GM21576 (cell line): ENCODE measurements around the gene CACNA2D1.
A peak's percentile ranks its signal among the peaks of the same experiment; 100 is the strongest.

Experiments
- ATAC-seq: cut with Tn5 transposase; IDR thresholded peaks from one replicate; pipeline ENCODE4 v1.9.1; 2021; ENCODE audit warnings: mild to moderate bottlenecking, moderate library complexity; ENCODE audit not compliant: unreplicated experiment

Gene CACNA2D1

DNA sequence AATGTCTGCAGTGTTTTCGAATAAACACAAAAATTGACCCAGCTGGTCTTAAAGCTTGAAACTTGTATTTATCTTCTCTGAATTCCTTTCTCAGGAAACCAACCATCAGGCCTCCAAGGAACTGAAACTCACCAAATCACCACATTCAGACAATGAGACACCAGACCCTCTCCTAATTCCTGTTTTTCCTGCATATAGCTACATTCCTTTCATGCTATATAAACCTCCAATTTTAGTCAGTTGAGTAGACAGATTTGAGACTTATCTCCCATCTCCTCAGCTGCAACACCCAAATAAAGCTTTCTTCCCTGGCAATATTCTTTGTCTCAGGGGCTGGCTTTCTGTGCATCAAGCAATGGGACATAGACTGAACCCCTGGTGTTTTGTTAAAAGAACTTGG lies 317.0 kb downstream of the CACNA2D1 start:
- ATAC-seq, result no peak

DNA sequence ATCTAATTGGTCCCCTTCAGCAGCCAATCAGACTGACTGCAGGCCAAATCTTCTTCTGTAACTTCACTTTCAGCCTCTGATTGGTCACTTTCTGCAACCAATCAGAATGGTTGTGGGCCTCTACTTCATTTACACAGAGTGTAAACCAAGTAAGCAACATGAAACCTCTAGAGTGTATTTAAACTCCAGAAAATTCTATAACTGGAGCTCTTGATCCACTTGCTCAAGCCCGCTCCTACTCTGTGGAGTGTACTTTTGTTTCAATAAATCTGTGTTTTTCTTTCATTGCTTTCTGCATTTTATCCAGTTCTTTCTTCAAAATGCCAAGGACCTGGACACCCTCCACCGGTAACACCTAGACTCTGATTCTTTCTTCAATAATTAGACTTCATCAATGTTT lies 319.1 kb downstream of the CACNA2D1 start:
- ATAC-seq, result no peak

DNA sequence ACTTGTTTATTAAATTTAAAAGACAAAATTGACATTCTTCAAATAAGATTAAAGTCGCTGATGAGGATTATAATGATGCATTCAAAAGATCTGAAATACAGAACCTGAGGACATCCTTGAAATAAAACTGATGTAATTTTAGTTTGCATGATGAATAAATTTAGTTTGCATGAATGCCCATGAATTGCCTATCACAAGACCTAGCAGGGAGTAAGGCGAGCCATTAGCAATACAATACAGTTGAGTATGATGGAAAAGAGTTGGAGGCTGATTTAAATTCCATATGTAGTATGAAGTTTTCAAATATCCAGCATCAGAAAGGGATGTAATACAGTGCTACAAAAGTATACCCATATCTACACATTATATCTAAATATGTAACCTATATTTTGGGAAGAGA lies 321.3 kb downstream of the CACNA2D1 start:
- no peak for ATAC-seq

GRCh38 chr7:82114237-82114636 lies 329.3 kb downstream of the CACNA2D1 start:
- ATAC-seq, result no peak

GRCh38 chr7:82110146-82110840 lies 333.3 kb downstream of the CACNA2D1 start:
- no peak for ATAC-seq

DNA sequence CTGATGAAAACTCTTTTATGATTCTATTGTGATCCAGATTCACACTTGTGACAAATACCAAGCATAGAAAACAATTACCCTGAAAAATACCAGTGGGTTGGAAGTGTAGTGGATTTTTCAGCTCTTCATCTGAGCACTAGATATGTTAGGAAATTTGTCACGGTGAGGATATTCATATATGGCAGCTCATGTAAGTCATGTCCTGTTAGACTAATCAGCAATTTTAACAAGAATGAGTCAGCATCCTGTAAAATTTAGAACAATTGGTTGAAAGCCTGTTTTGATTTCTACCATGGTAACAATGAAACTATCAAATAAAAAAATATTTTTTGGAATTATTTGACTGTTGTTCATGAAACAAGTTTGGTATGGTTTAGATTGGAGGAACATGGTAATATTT lies 334.3 kb downstream of the CACNA2D1 start:
- ATAC-seq, result no peak

DNA sequence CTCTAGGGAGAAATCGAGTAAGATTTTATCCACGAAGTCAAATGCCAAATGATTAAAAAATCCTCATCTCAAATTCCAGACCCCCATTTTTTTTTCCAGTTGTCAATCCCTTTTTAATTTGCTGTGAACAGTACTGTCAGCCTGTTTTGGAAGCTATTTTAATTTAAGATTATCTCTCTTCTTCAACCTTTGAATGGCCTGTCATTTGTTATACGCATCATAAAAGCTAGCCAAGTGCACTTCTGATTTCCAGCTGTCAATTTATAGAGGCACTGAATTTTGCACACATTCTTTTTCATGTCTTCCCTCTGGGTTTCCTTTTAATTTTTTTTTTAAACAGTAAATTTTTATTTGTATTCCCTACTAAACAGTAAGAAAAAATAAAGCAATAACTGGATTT lies 337.4 kb downstream of the CACNA2D1 start:
- no peak for ATAC-seq

- ATAC-seq, result no peak
These were observed 338.1 kb downstream of the CACNA2D1 start for GRCh38 chr7:82105463-82105862.

- ATAC-seq, result no peak
These were observed 345.2 kb downstream of the CACNA2D1 start for GRCh38 chr7:82098414-82098813.

DNA sequence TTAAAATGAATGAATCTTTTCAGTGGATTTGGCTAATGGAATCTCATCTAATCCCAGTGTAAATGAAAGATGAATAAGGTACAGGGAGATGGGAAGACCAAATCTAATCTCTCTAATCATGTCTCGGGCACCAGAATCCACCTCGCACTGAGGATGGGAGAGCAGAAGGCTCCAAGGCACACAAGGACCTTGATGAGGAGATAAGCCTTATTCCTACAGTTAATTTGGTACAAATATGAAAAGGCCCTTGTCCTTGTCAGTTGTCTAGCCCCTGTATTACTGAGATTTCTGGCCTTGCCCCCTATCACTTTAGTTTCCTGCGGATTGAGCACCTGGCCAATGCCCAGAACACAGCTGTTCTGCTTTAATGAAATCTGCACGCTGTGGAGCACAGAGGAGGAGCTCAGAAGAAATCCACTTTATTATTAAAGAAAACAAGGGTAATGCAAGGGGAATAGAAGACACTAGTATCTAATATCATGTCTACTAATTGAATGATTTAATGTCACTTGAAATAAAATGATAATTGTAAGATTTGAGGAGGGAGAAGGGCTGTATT lies 352.4 kb downstream of the CACNA2D1 start:
- no peak for ATAC-seq

- no peak for ATAC-seq
These were observed 356.5 kb downstream of the CACNA2D1 start for GRCh38 chr7:82087099-82087498.

- no peak for ATAC-seq
These were observed 358.5 kb downstream of the CACNA2D1 start for GRCh38 chr7:82085116-82085515.

DNA sequence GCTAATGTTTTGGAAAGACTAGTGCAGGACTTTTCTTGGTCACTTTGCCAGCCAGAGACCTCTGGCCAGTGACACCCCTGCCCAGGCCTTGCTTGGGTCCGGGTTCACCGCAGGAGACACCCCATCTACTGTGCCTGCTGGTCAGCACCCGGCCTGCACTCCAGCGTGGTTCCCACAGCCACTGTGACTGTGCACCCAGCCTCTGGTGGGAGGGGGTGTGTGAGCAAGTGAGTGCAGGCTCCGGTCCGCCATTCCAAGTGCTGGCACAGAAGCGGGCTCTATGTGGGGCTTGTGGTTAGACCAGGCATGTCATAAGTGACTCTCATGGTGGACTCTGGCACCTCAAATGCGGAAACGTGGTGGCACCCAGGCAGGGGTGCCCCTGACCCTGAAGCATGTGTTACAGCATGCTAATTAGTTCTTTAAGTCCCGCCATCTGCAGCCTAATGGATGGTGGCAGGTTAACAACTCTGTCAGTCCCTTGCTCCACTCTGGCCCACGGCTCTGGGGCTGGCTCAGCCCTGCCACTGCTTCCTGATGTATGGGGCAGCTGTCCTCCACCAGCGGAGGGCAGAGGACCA lies 361.8 kb downstream of the CACNA2D1 start:
- no peak for ATAC-seq

DNA sequence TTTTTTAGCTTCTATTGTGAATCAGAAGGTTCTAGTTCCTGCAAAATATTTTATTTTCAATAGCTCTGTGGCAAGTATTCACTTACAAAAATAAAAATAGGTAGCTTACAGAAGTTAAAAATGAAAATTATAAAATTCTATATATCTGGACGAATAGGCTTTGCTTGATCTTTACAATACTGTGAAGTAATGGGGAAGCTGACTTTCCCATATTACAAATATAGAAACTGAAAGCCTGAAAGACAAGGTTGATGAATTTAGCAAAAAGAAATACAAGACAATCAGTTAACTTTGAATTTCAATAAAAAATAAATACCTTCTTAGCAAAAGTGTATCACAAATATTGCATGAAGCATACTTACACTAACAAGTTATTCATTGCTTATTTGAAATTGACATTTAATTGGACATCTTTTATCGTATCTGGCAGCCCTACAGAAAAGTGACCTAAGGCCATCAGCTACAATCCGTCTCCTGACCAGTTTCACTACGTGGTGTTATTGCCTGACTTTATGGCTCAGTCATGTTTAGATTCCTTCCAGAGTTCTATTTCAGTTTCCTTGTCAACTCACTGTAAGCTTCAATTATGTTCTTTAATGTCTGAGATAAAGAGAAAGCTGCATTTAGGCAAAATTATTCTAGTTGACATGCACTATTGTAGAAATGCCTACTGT lies 363.2 kb downstream of the CACNA2D1 start:
- ATAC-seq, result peak; percentile 44

- no peak for ATAC-seq
These were observed 364.1 kb downstream of the CACNA2D1 start for GRCh38 chr7:82079527-82079926.

- no peak for ATAC-seq
These were observed 364.8 kb downstream of the CACNA2D1 start for GRCh38 chr7:82078807-82079206.

DNA sequence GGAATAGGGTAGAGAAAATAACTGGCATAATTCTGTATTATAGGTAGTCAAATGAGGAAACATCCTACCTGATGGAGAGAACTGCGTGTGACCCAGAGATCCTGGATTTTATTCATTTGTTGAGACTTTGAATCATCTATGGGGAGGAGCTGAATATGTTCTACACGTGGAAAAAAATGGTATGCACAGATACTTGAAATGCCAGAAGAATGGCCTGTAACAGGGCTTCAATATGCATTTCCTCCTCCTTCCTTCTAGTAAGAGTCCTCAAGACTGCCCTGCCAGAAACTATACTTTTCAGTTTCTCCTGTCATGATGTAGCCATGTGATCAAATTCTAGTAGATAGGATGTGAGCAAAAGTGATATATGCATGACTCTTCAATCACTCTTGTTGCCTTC lies 372.1 kb downstream of the CACNA2D1 start:
- ATAC-seq, result no peak

DNA sequence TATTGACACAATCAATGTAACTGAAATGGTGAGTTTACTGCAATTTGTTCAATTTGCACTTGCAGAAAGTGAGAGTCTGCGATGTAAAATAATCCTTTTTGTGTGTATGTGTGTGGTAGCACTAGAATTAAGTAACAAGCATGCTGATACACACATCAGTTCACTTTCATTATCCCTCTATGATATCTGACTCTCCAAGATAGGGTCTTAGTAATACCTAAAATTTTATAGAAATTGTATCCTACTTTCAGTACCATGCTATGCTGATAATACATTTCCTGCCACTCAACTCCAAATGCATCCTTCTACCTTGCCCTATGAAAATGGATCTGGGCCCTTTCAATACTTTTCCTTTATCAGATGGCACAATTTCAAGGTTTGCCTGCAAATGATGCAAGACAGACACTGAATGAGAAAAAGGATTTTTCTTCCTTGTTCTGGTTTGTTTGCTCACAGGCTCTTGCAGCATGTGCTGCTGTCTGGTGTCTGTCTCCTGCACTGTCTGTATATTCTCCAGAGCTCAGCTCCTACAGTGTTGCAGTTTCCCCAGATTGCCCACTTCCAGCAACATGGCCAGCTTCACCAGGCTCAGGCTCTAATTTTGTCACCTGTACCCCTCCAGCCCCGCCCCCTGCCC lies 375.8 kb downstream of the CACNA2D1 start:
- ATAC-seq, result no peak

DNA sequence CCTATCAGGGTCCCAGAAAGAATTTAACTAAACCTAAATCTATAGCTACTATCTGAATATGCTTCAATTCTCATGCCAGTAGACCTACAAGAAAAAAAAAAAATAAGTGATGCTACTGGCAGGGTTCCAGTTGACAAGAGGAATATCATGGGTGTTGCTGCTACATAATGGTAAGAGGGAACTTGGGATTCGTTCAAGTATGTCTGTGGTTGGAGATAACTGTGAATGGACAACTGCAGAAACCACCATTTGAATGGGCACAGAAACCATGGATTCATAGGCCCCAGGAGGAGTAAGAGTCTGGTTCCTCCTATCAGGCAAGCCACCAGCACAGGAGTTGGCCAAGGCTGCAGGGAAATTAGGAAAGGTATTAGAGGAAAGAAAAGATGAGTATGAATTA lies 386.1 kb downstream of the CACNA2D1 start:
- no peak for ATAC-seq

- ATAC-seq, result no peak
These were observed 387.3 kb downstream of the CACNA2D1 start for GRCh38 chr7:82056282-82056681.

- no peak for ATAC-seq
These were observed 389.0 kb downstream of the CACNA2D1 start for GRCh38 chr7:82054544-82054943.
